T-cell (primary cell): ENCODE results near the gene FBN2. TPM values are rescaled to one million over a fixed set of nuclear protein-coding genes. Genes with fewer than 3 reads are reported as not detected.
"Not testable (repeated sequence)": the region's sequence is repeated elsewhere in the genome, so short reads cannot be mapped to it uniquely, and the experiment has no call there.

ENCODE experiments used
- ATAC-seq, 4 experiments: fragments of 200-7000 bp in 3 of 4; fragments of 150-1000 bp in 1 of 4; cut with Tn5 transposase; replicated peaks in 1 of 4; 1 replicate in 3 of 4; 2 replicates in 1 of 4; pipeline ENCODE4 v1.10.0; 2021; ENCODE audit warnings: moderate library complexity in 3 of 4, mild to moderate bottlenecking in 2 of 4, moderate number of reproducible peaks in 1 of 4
- CTCF ChIA-PET, 2 donors: fragments of 300-600 bp; sonication (Branson Sonifier 250); formaldehyde crosslinking; loops; one replicate each; lab custom pipeline; 2022; ENCODE audit warnings: antibody characterized with exemption in 2 of 2; lab: Charles Lee
- POLR2A ChIA-PET, 2 donors: fragments of 300-600 bp; sonication (Branson Sonifier 250); formaldehyde crosslinking; loops; one replicate each; lab custom pipeline; 2022; ENCODE audit warnings: antibody characterized with exemption in 2 of 2; lab: Charles Lee
- DNase-seq, 35 experiments: peaks; one replicate each; pipeline versions ENCODE4 v3.0.0 to v3.0.0-alpha.2; 2013 to 2023
- H3K27ac ChIP-seq: one replicate; pipeline ENCODE4 v1.5.1; 2013; ENCODE audit warnings: low read length
- H3K27me3 ChIP-seq, 2 experiments: replicated peaks in 1 of 2; 1 replicate in 1 of 2; 2 replicates in 1 of 2; pipeline versions ENCODE4 v1.6.1 to v1.7.0; 2013; ENCODE audit warnings: low read length in 1 of 2, mixed read lengths in 1 of 2; ENCODE audit not compliant: control insufficient read depth in 2 of 2, insufficient read depth in 2 of 2; ENCODE audit errors: extremely low read depth in 1 of 2
- H3K36me3 ChIP-seq, 2 donors: 1 replicate in 1 of 2; 2 replicates in 1 of 2; pipeline versions ENCODE4 v1.6.1 to v1.7.0; 2013; ENCODE audit warnings: low read length in 1 of 2; ENCODE audit not compliant: control insufficient read depth in 2 of 2, insufficient read depth in 1 of 2; ENCODE audit errors: extremely low read depth in 1 of 2
- H3K4me1 ChIP-seq, 2 experiments: 1 replicate in 1 of 2; 2 replicates in 1 of 2; pipeline versions ENCODE4 v1.6.1 to v1.7.0; 2013; ENCODE audit warnings: low read length in 2 of 2, mixed read lengths in 1 of 2; ENCODE audit not compliant: insufficient read depth in 2 of 2, control insufficient read depth in 1 of 2; ENCODE audit errors: extremely low read depth in 1 of 2
- H3K4me3 ChIP-seq, 2 donors: 1 replicate in 1 of 2; 2 replicates in 1 of 2; pipeline versions ENCODE4 v1.5.1 to v1.7.0; 2013; ENCODE audit warnings: mild to moderate bottlenecking in 2 of 2, low read length in 1 of 2, moderate library complexity in 1 of 2; ENCODE audit not compliant: control insufficient read depth in 1 of 2; ENCODE audit errors: extremely low read depth in 1 of 2
- H3K9me3 ChIP-seq: 2 replicates; pipeline ENCODE4 v1.7.0; 2013
- H3K27ac Mint-ChIP-seq, 2 donors: one replicate each; pipeline ENCODE4 v1.8.0; 2020 to 2021; ENCODE audit warnings: mild to moderate bottlenecking in 2 of 2, mixed read lengths in 2 of 2
- H3K27me3 Mint-ChIP-seq, 2 donors: one replicate each; pipeline ENCODE4 v1.8.0; 2021 to 2022; ENCODE audit warnings: mixed read lengths in 2 of 2
- H3K36me3 Mint-ChIP-seq: one replicate; pipeline ENCODE4 v1.8.0; 2021; ENCODE audit warnings: mixed read lengths
- H3K4me1 Mint-ChIP-seq, 3 donors: one replicate each; pipeline ENCODE4 v1.8.0; 2020 to 2022; ENCODE audit warnings: mixed read lengths in 3 of 3, mild to moderate bottlenecking in 1 of 3
- H3K4me3 Mint-ChIP-seq, 3 donors: one replicate each; pipeline ENCODE4 v1.8.0; 2020 to 2022; ENCODE audit warnings: mild to moderate bottlenecking in 3 of 3, mixed read lengths in 3 of 3, moderate library complexity in 3 of 3
- H3K9me3 Mint-ChIP-seq, 3 donors: one replicate each; pipeline ENCODE4 v1.8.0; 2020 to 2022; ENCODE audit warnings: mixed read lengths in 3 of 3
- WGBS: methylation state at CpG from one replicate; pipeline ENCODE4 v1.1.5; 2013; ENCODE audit warnings: missing lambda C conversion rate; ENCODE audit not compliant: insufficient coverage; 5-methylcytosine and 5-hydroxymethylcytosine counted together
- total RNA-seq, 35 experiments: library from RNA in 6 of 35; stranded (reverse) in 6 of 35; fragments of 120-200 nt in 1 of 35; gene quantifications; one replicate each; pipeline versions ENCODE4 v1.2.1 to v1.2.4 and lab custom pipeline; 2013 to 2026

Gene FBN2
- total RNA-seq, 5 donors from 2014 or later (not counting 1 experiment from before 2014, with no cell fraction given): 0.32 to 0.61 (median 0.36) TPM; not detected in 2

- Mint-ChIP-seq H3K36me3 (no peaks in the 10 kb centered on the region), H3K27ac (no peak overlapping the region), H3K9me3 (peaks cover 0 to 8% (median 0%) of the 10 kb centered on the region in 3 donors), H3K27me3 (no peaks in the 10 kb centered on the region), H3K4me1 (no peaks in the 10 kb centered on the region), H3K4me3 (no peak overlapping the region)
- ChIA-PET CTCF (no interaction called here), POLR2A (no interaction called here)
- H3K9me3 ChIP-seq: no peaks in the 10 kb centered on the region
- 74% methylated on average over 4 of the region's 9 CpGs for WGBS
- no peak for DNase-seq
- H3K27ac ChIP-seq: no peak overlapping the region
- ATAC-seq: no peak
- no peaks in the 10 kb centered on the region for H3K4me1 ChIP-seq
- no peaks in the 10 kb centered on the region for H3K27me3 ChIP-seq
- no peak overlapping the region for H3K4me3 ChIP-seq
- H3K36me3 ChIP-seq: no peaks in the 10 kb centered on the region
Observed at GRCh38 chr5:128334010-128334716, 203.9 kb downstream of the FBN2 start.

- POLR2A ChIA-PET: no interaction called here
- Mint-ChIP-seq H3K9me3 (peaks cover 0 to 8% (median 0%) of the 10 kb centered on the region in 3 donors), H3K4me3 (no peak overlapping the region), H3K27me3 (no peaks in the 10 kb centered on the region), H3K36me3 (no peaks in the 10 kb centered on the region), H3K4me1 (no peaks in the 10 kb centered on the region), H3K27ac (no peak overlapping the region)
- Histone ChIP-seq H3K4me3 (no peak overlapping the region), H3K36me3 (no peaks in the 10 kb centered on the region), H3K27me3 (no peaks in the 10 kb centered on the region), H3K9me3 (no peaks in the 10 kb centered on the region), H3K4me1 (no peaks in the 10 kb centered on the region), H3K27ac (no peak overlapping the region)
- CTCF ChIA-PET: no interaction called here
- 69% methylated on average over 4 of the region's 5 CpGs for WGBS
- DNase-seq (no peak), ATAC-seq (no peak)
Observed at GRCh38 chr5:128331261-128331660, 206.8 kb downstream of the FBN2 start.

DNA sequence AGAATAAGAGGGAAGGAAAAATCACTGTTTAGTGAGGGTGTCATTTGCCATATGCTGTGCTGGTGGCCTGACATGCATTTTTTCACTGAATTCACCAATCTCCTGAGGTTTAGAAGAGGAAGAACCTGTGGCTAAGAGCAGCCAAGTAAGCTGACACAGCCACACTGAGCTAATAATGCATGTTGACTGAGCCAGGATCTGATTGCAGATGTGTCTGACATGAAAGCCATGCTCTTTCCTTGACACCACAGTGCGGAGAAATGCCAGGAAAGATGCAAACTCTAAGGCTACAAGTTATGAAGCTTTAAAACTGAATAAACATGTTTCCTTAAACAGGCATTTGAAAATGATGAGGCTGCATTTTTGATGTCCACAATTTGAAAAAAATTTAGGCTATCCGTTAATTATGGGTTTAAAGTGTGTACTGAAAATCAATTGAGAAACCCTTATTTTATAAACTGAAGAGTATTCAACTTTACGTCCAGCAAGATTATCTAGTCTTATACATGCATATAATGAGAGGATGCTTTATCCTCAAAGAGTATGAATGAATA, 208.6 kb downstream of the FBN2 start:
- ATAC-seq (no peak), DNase-seq (no peak)
- Mint-ChIP-seq H3K27me3 (no peaks in the 10 kb centered on the region), H3K36me3 (no peaks in the 10 kb centered on the region), H3K9me3 (peaks cover 0 to 8% (median 4%) of the 10 kb centered on the region in 3 donors), H3K27ac (no peak overlapping the region), H3K4me3 (no peak overlapping the region), H3K4me1 (no peaks in the 10 kb centered on the region)
- H3K27me3 ChIP-seq: no peaks in the 10 kb centered on the region
- no peak overlapping the region for H3K4me3 ChIP-seq
- WGBS: no CpG with 5 or more reads among the region's 3 CpGs
- H3K4me1 ChIP-seq: no peaks in the 10 kb centered on the region
- no peaks in the 10 kb centered on the region for H3K9me3 ChIP-seq
- ChIA-PET CTCF (no interaction called here), POLR2A (no interaction called here)
- no peak overlapping the region for H3K27ac ChIP-seq
- H3K36me3 ChIP-seq: no peaks in the 10 kb centered on the region

DNA sequence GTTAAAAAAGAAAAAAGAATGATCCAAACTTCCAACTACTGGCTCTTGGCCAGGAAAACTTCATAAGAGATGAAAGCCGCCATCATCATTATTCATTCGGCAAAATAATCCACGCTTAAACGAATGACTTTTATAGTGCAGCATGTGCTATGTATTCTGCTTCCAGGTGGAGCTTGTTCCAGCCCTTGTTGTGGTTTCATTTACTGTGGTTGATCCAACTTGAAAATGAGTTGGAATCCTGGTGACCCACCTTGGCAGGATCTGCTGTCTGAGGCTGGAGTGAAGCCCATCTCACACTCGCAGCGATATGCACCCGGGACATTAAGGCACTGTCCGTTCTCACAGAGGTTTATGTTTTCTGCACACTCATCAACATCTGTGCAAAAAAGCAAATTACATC, 209.6 kb downstream of the FBN2 start:
- Mint-ChIP-seq H3K27ac (no peak overlapping the region), H3K27me3 (no peaks in the 10 kb centered on the region), H3K9me3 (peaks cover 0 to 8% (median 4%) of the 10 kb centered on the region in 3 donors), H3K4me3 (no peak overlapping the region), H3K4me1 (no peaks in the 10 kb centered on the region), H3K36me3 (no peaks in the 10 kb centered on the region)
- DNase-seq: no peak
- Histone ChIP-seq H3K9me3 (no peaks in the 10 kb centered on the region), H3K4me1 (no peaks in the 10 kb centered on the region), H3K36me3 (no peaks in the 10 kb centered on the region), H3K4me3 (no peak overlapping the region), H3K27me3 (no peaks in the 10 kb centered on the region), H3K27ac (no peak overlapping the region)
- CTCF ChIA-PET: no interaction called here
- 100% methylated on average over 7 of the region's 8 CpGs for WGBS
- ATAC-seq: no peak
- POLR2A ChIA-PET: no interaction called here

DNA sequence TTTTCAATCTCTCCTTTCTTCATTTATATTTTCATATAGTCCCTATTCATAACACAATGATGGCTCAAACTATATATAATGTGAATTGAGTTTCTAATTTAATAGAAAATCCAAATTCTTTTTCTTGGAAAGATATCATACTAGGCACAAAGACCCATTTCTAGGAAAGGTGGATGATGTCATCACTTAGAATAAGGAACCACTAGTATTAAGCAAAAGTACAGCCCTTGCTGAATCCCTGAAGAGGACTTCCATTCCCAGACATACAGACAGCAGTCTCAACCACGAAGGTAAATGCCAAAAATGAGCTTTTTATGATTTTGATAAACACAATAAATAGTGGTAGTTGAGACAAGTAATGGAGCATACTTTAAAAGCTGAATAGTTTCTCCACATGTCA, 210.0 kb downstream of the FBN2 start:
- Histone ChIP-seq H3K27me3 (no peaks in the 10 kb centered on the region), H3K27ac (no peak overlapping the region), H3K9me3 (no peaks in the 10 kb centered on the region), H3K36me3 (no peaks in the 10 kb centered on the region), H3K4me3 (no peak overlapping the region), H3K4me1 (no peaks in the 10 kb centered on the region)
- Mint-ChIP-seq H3K4me1 (no peaks in the 10 kb centered on the region), H3K9me3 (peaks cover 0 to 8% (median 4%) of the 10 kb centered on the region in 3 donors), H3K27me3 (no peaks in the 10 kb centered on the region), H3K36me3 (no peaks in the 10 kb centered on the region), H3K4me3 (no peak overlapping the region), H3K27ac (no peak overlapping the region)
- no peak for ATAC-seq
- DNase-seq: no peak
- no CpG with 5 or more reads among the region's 1 CpG for WGBS
- CTCF ChIA-PET: no interaction called here
- POLR2A ChIA-PET: no interaction called here

- H3K4me3 ChIP-seq, H3K27ac Mint-ChIP-seq, H3K9me3 Mint-ChIP-seq, H3K4me1 ChIP-seq, H3K4me3 Mint-ChIP-seq, POLR2A ChIA-PET, H3K4me1 Mint-ChIP-seq, CTCF ChIA-PET, H3K27me3 ChIP-seq, H3K36me3 Mint-ChIP-seq, DNase-seq, H3K9me3 ChIP-seq, ATAC-seq, H3K27me3 Mint-ChIP-seq, H3K27ac ChIP-seq, H3K36me3 ChIP-seq: not testable (repeated sequence)
- WGBS: no CpG with 5 or more reads among the region's 4 CpGs
Observed at GRCh38 chr5:128321418-128321817, 216.6 kb downstream of the FBN2 start.
